GM23248 (cell line): ENCODE results near the gene DOK5. TPM values are rescaled to one million over a fixed set of nuclear protein-coding genes. Genes with fewer than 3 reads are reported as not detected.

Source experiments
- DNase-seq: peaks from one replicate; pipeline ENCODE4 v3.0.0-alpha.2; 2015
- H2AFZ ChIP-seq: fragments of 200-600 bp; sonication (generic); 2 replicates; pipeline ENCODE4 v1.6.1; 2016; ENCODE audit warnings: antibody characterized with exemption
- H3F3A ChIP-seq: fragments of 200-600 bp; sonication (generic); 2 replicates; pipeline ENCODE4 v1.6.1; 2016; ENCODE audit warnings: mild to moderate bottlenecking, antibody characterized with exemption, mixed run types; ENCODE audit not compliant: insufficient read depth
- H3K27ac ChIP-seq: fragments of 200-600 bp; sonication (generic); 2 replicates; pipeline ENCODE4 v1.5.1; 2016; ENCODE audit warnings: mild to moderate bottlenecking
- H3K27me3 ChIP-seq: fragments of 200-600 bp; sonication (generic); replicated peaks from 2 replicates; pipeline ENCODE4 v1.6.1; 2016; ENCODE audit warnings: mild to moderate bottlenecking; ENCODE audit not compliant: insufficient read depth
- H3K36me3 ChIP-seq: fragments of 200-600 bp; sonication (generic); 2 replicates; pipeline ENCODE4 v1.6.1; 2016; ENCODE audit warnings: low read depth, mild to moderate bottlenecking
- H3K4me1 ChIP-seq: fragments of 200-600 bp; sonication (generic); 2 replicates; pipeline ENCODE4 v1.6.1; 2016; ENCODE audit warnings: mild to moderate bottlenecking; ENCODE audit not compliant: insufficient read depth
- H3K4me2 ChIP-seq: fragments of 200-600 bp; sonication (generic); one replicate; pipeline ENCODE4 v1.6.1; 2016; ENCODE audit warnings: mild to moderate bottlenecking; ENCODE audit not compliant: unreplicated experiment
- H3K4me3 ChIP-seq: fragments of 200-600 bp; sonication (generic); 2 replicates; pipeline ENCODE4 v1.5.1; 2016; ENCODE audit warnings: mild to moderate bottlenecking
- H3K79me2 ChIP-seq: fragments of 200-600 bp; sonication (generic); 2 replicates; pipeline ENCODE4 v1.6.1; 2016; ENCODE audit warnings: mild to moderate bottlenecking; ENCODE audit not compliant: insufficient read depth
- H3K9ac ChIP-seq: fragments of 200-600 bp; sonication (generic); 2 replicates; pipeline ENCODE4 v1.6.1; 2016; ENCODE audit warnings: mild to moderate bottlenecking
- H3K9me2 ChIP-seq: fragments of 200-600 bp; sonication (generic); 2 replicates; pipeline ENCODE4 v1.6.1; 2016; ENCODE audit warnings: mixed run types, mild to moderate bottlenecking, moderate library complexity; ENCODE audit not compliant: insufficient read depth
- H3K9me3 ChIP-seq: fragments of 200-600 bp; sonication (generic); one replicate; pipeline ENCODE4 v1.6.1; 2017; ENCODE audit warnings: low read depth
- H4K20me1 ChIP-seq: fragments of 200-600 bp; sonication (generic); 2 replicates; pipeline ENCODE4 v1.6.0; 2016; ENCODE audit not compliant: insufficient read depth
- EZH2 ChIP-seq: fragments of 200-600 bp; sonication (generic); IDR thresholded peaks from 2 replicates; pipeline ENCODE4 v1.6.1; 2018; ENCODE audit warnings: antibody characterized with exemption, mild to moderate bottlenecking; ENCODE audit not compliant: insufficient read depth, poor library complexity, severe bottlenecking
- EZH2phosphoT487 ChIP-seq: fragments of 200-600 bp; sonication (generic); IDR thresholded peaks from 2 replicates; pipeline ENCODE4 v1.6.1; 2018; ENCODE audit warnings: antibody characterized with exemption, moderate library complexity, mild to moderate bottlenecking, low read depth; ENCODE audit not compliant: insufficient read depth
- WGBS, 2 experiments: methylation state at CpG; one replicate each; pipeline ENCODE4 v1.1.6; 2015 to 2017; ENCODE audit warnings: low lambda C conversion rate in 2 of 2, low coverage in 1 of 2; ENCODE audit errors: missing lambda C conversion rate in 2 of 2; 5-methylcytosine and 5-hydroxymethylcytosine counted together
- in situ Hi-C: fragments of 300-500 bp; cut with MboI; formaldehyde crosslinking; loops from 2 replicates; pipeline ENCODE4 v1.15.0; 2020
- polyA plus RNA-seq: library from polyadenylated mRNA; unstranded; fragments of >200 nt; fragmentation: Nextera tagmentation; extraction: Ambion mirVana; gene quantifications from 2 replicates; pipeline ENCODE4 v1.2.1, GENCODE V29; 2016
- total RNA-seq: library from RNA; depleted of rRNA; stranded (reverse); fragments of >200 nt; shearing (Covaris generic); gene quantifications from 2 replicates; pipeline ENCODE4 v1.2.3, GENCODE V29; 2014

DOK5 gene
- total and polyA plus RNA-seq, 2 experiments from 2014 or later = 10.8 to 16.1 TPM

GRCh38 chr20:54515793-54516628 lies 40.6 kb downstream of the DOK5 start:
- Histone ChIP-seq H3K9me2 (no peaks in the 10 kb centered on the region), H3K36me3 (no peaks in the 10 kb centered on the region), H3K27me3 (no peaks in the 10 kb centered on the region), H3F3A (no peaks in the 10 kb centered on the region), H3K4me1 (no peaks in the 10 kb centered on the region), H3K79me2 (no peaks in the 10 kb centered on the region), H4K20me1 (no peaks in the 10 kb centered on the region), H3K4me2 (no peak overlapping the region), H2AFZ (no peak overlapping the region), H3K4me3 (no peak overlapping the region), H3K9me3 (no peaks in the 10 kb centered on the region), H3K27ac (no peak overlapping the region), H3K9ac (no peak overlapping the region)
- DNase-seq = no peak
- TF ChIP-seq EZH2phosphoT487 (no peak), EZH2 (no peak)
- in situ Hi-C loops = no loop called here
- 70 to 79% methylated on average over 6 of the region's 6 CpGs for WGBS, 2 experiments

- H3K36me3 ChIP-seq = no peaks in the 10 kb centered on the region
- TF ChIP-seq EZH2 = no peak
- no peaks in the 10 kb centered on the region for H4K20me1 ChIP-seq
- H3K4me1 ChIP-seq = no peaks in the 10 kb centered on the region
- no peaks in the 10 kb centered on the region for H3F3A ChIP-seq
- H3K9ac ChIP-seq = no peak overlapping the region
- DNase-seq = no peak
- H3K27me3 ChIP-seq = no peaks in the 10 kb centered on the region
- no peak overlapping the region for H3K4me2 ChIP-seq
- no peaks in the 10 kb centered on the region for H3K79me2 ChIP-seq
- 76 to 77% methylated on average over 4 of the region's 4 CpGs for WGBS, 2 experiments
- in situ Hi-C loops = no loop called here
- no peak overlapping the region for H2AFZ ChIP-seq
- no peak overlapping the region for H3K27ac ChIP-seq
- H3K4me3 ChIP-seq = no peak overlapping the region
- H3K9me2 ChIP-seq = no peaks in the 10 kb centered on the region
- no peaks in the 10 kb centered on the region for H3K9me3 ChIP-seq
Observed at GRCh38 chr20:54517241-54517975, 42.0 kb downstream of the DOK5 start.

DNA sequence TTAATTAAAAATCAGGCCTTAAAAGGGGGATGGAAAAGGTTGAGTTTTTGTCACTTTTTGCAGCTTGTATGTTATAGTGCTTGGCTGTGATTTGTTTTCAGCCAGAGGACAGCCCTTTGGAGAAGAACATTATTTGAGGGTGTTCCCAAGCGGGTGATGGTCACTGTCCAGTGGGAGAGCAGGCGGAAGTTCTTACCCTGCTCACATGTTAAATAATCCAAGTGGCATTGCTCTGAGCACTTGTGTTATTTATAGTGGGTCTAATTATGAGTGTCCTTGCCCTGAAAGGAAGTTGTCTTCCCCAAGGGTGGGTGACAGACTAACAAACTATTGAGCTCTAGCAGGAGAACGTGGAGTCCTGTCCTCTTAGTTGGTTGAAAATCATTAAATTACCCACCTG lies 49.5 kb downstream of the DOK5 start:
- in situ Hi-C loops = no loop called here
- no peaks in the 10 kb centered on the region for H3K27me3 ChIP-seq
- no peaks in the 10 kb centered on the region for H4K20me1 ChIP-seq
- H3K79me2 ChIP-seq = no peaks in the 10 kb centered on the region
- no peaks in the 10 kb centered on the region for H3K9me3 ChIP-seq
- no peaks in the 10 kb centered on the region for H3K9me2 ChIP-seq
- TF ChIP-seq EZH2 = no peak
- TF ChIP-seq EZH2phosphoT487 = no peak
- H3K4me1 ChIP-seq = no peaks in the 10 kb centered on the region
- no peak overlapping the region for H3K4me2 ChIP-seq
- no peaks in the 10 kb centered on the region for H3F3A ChIP-seq
- H3K9ac ChIP-seq = no peak overlapping the region
- DNase-seq = no peak
- no peaks in the 10 kb centered on the region for H3K36me3 ChIP-seq
- no peak overlapping the region for H3K4me3 ChIP-seq
- H2AFZ ChIP-seq = no peak overlapping the region
- no peak overlapping the region for H3K27ac ChIP-seq
- 93 to 97% methylated on average over 3 of the region's 3 CpGs for WGBS, 2 experiments

- H2AFZ ChIP-seq = 0 out of 2 replicates have a peak overlapping the region, but pooled peaks have one; percentile 19
- in situ Hi-C loops = no loop called here
- H3F3A ChIP-seq = no peaks in the 10 kb centered on the region
- TF ChIP-seq EZH2phosphoT487 (no peak), EZH2 (no peak)
- no peaks in the 10 kb centered on the region for H4K20me1 ChIP-seq
- H3K9ac ChIP-seq = no peak overlapping the region
- no peak overlapping the region for H3K4me3 ChIP-seq
- no peaks in the 10 kb centered on the region for H3K36me3 ChIP-seq
- no peak overlapping the region for H3K4me2 ChIP-seq
- no peaks in the 10 kb centered on the region for H3K27me3 ChIP-seq
- H3K79me2 ChIP-seq = no peaks in the 10 kb centered on the region
- no peak for DNase-seq
- H3K4me1 ChIP-seq = no peaks in the 10 kb centered on the region
- 61 to 78% methylated on average over 5 of the region's 5 CpGs for WGBS, 2 experiments
- H3K9me3 ChIP-seq = no peaks in the 10 kb centered on the region
- H3K27ac ChIP-seq = no peak overlapping the region
- no peaks in the 10 kb centered on the region for H3K9me2 ChIP-seq
Observed at GRCh38 chr20:54525916-54526590, 50.7 kb downstream of the DOK5 start.
